ENCODE measurements around the gene TCEAL4.

DNA sequence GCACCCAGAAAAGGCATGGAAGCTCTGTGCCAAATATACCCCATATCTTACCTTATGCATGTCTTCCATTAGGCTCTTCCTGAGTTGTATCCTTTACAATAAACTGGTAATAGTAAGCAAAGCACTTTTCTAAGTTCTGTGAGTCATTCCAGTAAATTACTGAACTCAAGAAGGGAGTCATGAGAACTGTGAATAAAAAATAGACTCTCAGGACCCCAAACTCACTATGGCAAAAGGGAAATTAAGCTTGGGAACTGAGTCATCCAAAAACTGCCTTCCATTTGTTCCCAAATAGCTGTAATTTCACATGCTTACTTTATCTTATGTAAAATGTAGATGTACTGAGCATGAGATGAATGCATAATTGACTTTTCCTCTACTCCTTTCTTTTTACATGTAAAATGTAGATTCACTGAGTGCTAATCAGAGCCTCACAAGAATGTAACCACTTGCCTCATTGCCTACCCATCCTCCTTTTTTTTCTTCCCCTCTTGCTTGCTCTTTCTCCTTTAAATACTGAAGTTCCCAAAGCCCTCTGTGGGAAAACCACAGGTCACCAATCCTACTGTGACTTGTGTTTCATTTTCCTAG is 30.6 kb downstream of the TCEAL4 start:
- TF ChIP-seq, protein P1, sequence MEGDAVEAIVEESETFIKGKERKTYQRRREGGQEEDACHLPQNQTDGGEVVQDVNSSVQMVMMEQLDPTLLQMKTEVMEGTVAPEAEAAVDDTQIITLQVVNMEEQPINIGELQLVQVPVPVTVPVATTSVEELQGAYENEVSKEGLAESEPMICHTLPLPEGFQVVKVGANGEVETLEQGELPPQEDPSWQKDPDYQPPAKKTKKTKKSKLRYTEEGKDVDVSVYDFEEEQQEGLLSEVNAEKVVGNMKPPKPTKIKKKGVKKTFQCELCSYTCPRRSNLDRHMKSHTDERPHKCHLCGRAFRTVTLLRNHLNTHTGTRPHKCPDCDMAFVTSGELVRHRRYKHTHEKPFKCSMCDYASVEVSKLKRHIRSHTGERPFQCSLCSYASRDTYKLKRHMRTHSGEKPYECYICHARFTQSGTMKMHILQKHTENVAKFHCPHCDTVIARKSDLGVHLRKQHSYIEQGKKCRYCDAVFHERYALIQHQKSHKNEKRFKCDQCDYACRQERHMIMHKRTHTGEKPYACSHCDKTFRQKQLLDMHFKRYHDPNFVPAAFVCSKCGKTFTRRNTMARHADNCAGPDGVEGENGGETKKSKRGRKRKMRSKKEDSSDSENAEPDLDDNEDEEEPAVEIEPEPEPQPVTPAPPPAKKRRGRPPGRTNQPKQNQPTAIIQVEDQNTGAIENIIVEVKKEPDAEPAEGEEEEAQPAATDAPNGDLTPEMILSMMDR (IDR thresholded peaks at IDR 0.05), result no peak
- no peak for TF ChIP-seq POLR2A (IDR thresholded peaks at IDR 0.05)
